ENCODE results near the gene DUOX1. TPM values are rescaled to one million over a fixed set of nuclear protein-coding genes. Genes with fewer than 3 reads are reported as not detected.

The DUOX1 gene
- total RNA-seq, 1 experiment from 2014 or later, result 19.6 TPM

- POLR2A ChIA-PET, result no interaction called here
- RAD21 ChIA-PET (ENCODE audit: low non-redundant PET in 1 of 2, low total read pairs in 2 of 2, uncharacterized antibody in 2 of 2, unreplicated experiment in 2 of 2), result interaction anchor here in 1 of 2 experiments (1.0 kb wide), 1 partner anchor 154 kb away, joined by 3 read pairs; no protein-coding TSS in a partner anchor
- intact Hi-C loops (cut with micrococcal nuclease), result loop anchor here (10.0 kb wide), 1 partner anchor 158 kb away; no protein-coding TSS in a partner anchor
Measured at GRCh38 chr15:45122719-45123118, 7.1 kb upstream of the DUOX1 start.

GRCh38 chr15:45123397-45123796, 6.4 kb upstream of the DUOX1 start:
- ChIA-PET CTCF (interaction anchor here (3.0 kb wide), 1 partner anchor 334 kb away, joined by 7 read pairs; no protein-coding TSS in a partner anchor), POLR2A (no interaction called here), RAD21 (ENCODE audit: low non-redundant PET in 1 of 2, low total read pairs in 2 of 2, uncharacterized antibody in 2 of 2, unreplicated experiment in 2 of 2) (no interaction called here)
- Histone ChIP-seq H4K20me1 (ENCODE audit: insufficient read depth) (no peaks in the 10 kb centered on the region), H3K27ac (ENCODE audit: low read depth, low read length) (no peak overlapping the region), H3K27me3 (ENCODE audit: insufficient read depth, low read length) (no peaks in the 10 kb centered on the region), H3K4me2 (ENCODE audit: low read length) (no peak overlapping the region), H2AFZ (ENCODE audit: low read depth, low read length, poor library complexity, severe bottlenecking) (no peak overlapping the region), H3K36me3 (ENCODE audit: control insufficient read depth in 1 of 2, insufficient read depth in 2 of 2, low read length in 2 of 2) (no peaks in the 10 kb centered on the region), H3K4me1 (ENCODE audit: control insufficient read depth in 1 of 2, insufficient read depth in 2 of 2, low read length in 2 of 2) (peaks cover 2 to 12% of the 10 kb centered on the region in 2 experiments; a peak in 3 of 4 replicates), H3K9ac (ENCODE audit: low read length) (no peak overlapping the region), H3K4me3 (replicated peaks in 1 of 2; ENCODE audit: low read depth in 1 of 2, low read length in 2 of 2) (no peak overlapping the region), H3K79me2 (ENCODE audit: insufficient read depth, low read length) (no peaks in the 10 kb centered on the region), H3K9me3 (ENCODE audit: control insufficient read depth in 1 of 2, insufficient read depth in 1 of 2, low read depth in 1 of 2, low read length in 2 of 2) (no peaks in the 10 kb centered on the region), H3K9me2 (ENCODE audit: insufficient read depth) (no peaks in the 10 kb centered on the region)
- no TSS peak for BruUV-seq (replicated peaks)
- ATAC-seq (no peak), DNase-seq (ENCODE audit: low read depth, low spot score) (no peak)
- intact Hi-C loops (cut with micrococcal nuclease), result loop anchor here (10.0 kb wide), 1 partner anchor 159 kb away; no protein-coding TSS in a partner anchor
- no peak for TF ChIP-seq YY1 (IDR thresholded peaks at IDR 0.05; ENCODE audit: extremely low read depth, insufficient replicate concordance, low read depth, low read length)
- no peak for TF ChIP-seq ATF3 (IDR thresholded peaks at IDR 0.05)
- no peak for TF ChIP-seq CTCF (IDR thresholded peaks at IDR 0.05 in 2 of 3, conservative IDR thresholded peaks at IDR 0.05 in 1 of 3; ENCODE audit: borderline replicate concordance in 1 of 3, insufficient read depth in 1 of 3, low read depth in 2 of 3, low read length in 2 of 3)
- no peak for TF ChIP-seq CEBPB (IDR thresholded peaks at IDR 0.05; ENCODE audit: low read depth)
- no peak for TF ChIP-seq MAX (IDR thresholded peaks at IDR 0.05)
- no peak for TF ChIP-seq EZH2 (IDR thresholded peaks at IDR 0.05)
- no peak for TF ChIP-seq FOSL1 (IDR thresholded peaks at IDR 0.05; ENCODE audit: low read depth)
- TF ChIP-seq ZFX (IDR thresholded peaks at IDR 0.05), result no peak
- TF ChIP-seq EGR1 (IDR thresholded peaks at IDR 0.05; ENCODE audit: low read depth), result no peak
- no peak for TF ChIP-seq SIN3A (IDR thresholded peaks at IDR 0.05; ENCODE audit: low read depth)
- TF ChIP-seq ELF1 (IDR thresholded peaks at IDR 0.05; ENCODE audit: borderline replicate concordance, low read depth), result no peak
- no peak for TF ChIP-seq TCF7L2 (IDR thresholded peaks at IDR 0.05; ENCODE audit: borderline replicate concordance, extremely low read depth, insufficient read depth, insufficient read length)
- TF ChIP-seq ZNF274 (IDR thresholded peaks at IDR 0.05; ENCODE audit: low read depth, low read length), result no peak
- no peak for TF ChIP-seq JUND (IDR thresholded peaks at IDR 0.05)
- TF ChIP-seq POLR2A (IDR thresholded peaks at IDR 0.05; ENCODE audit: borderline replicate concordance, extremely low read depth, insufficient read depth, insufficient read length), result no peak
- TF ChIP-seq ZBTB33 (IDR thresholded peaks at IDR 0.05; ENCODE audit: extremely low read depth, insufficient replicate concordance, low read length), result no peak

More at GRCh38 chr15:45122719-45123118, 7.1 kb upstream of the DUOX1 start:
- no peak for TF ChIP-seq YY1 (IDR thresholded peaks at IDR 0.05; ENCODE audit: extremely low read depth, insufficient replicate concordance, low read depth, low read length)
- TF ChIP-seq RAD21 (IDR thresholded peaks at IDR 0.05; ENCODE audit: low read depth), result no peak
- Histone ChIP-seq H4K20me1 (ENCODE audit: insufficient read depth) (no peaks in the 10 kb centered on the region), H3K27me3 (ENCODE audit: insufficient read depth, low read length) (no peaks in the 10 kb centered on the region), H3K4me2 (ENCODE audit: low read length) (no peak overlapping the region), H3K9me2 (ENCODE audit: insufficient read depth) (no peaks in the 10 kb centered on the region), H3K27ac (ENCODE audit: low read depth, low read length) (no peak overlapping the region), H3K79me2 (ENCODE audit: insufficient read depth, low read length) (no peaks in the 10 kb centered on the region), H3K9ac (ENCODE audit: low read length) (no peak overlapping the region), H3K4me1 (ENCODE audit: control insufficient read depth in 1 of 2, insufficient read depth in 2 of 2, low read length in 2 of 2) (peaks cover 2 to 15% of the 10 kb centered on the region in 2 experiments; a peak in 3 of 4 replicates), H3K9me3 (ENCODE audit: control insufficient read depth in 1 of 2, insufficient read depth in 1 of 2, low read depth in 1 of 2, low read length in 2 of 2) (no peaks in the 10 kb centered on the region), H2AFZ (ENCODE audit: low read depth, low read length, poor library complexity, severe bottlenecking) (no peak overlapping the region), H3K4me3 (replicated peaks in 1 of 2; ENCODE audit: low read depth in 1 of 2, low read length in 2 of 2) (no peak overlapping the region), H3K36me3 (ENCODE audit: control insufficient read depth in 1 of 2, insufficient read depth in 2 of 2, low read length in 2 of 2) (no peaks in the 10 kb centered on the region)
- DNase-seq (ENCODE audit: low read depth, low spot score) (no peak), ATAC-seq (no peak)
- CTCF ChIA-PET, result interaction anchor here (3.0 kb wide), 1 partner anchor 335 kb away, joined by 7 read pairs; no protein-coding TSS in a partner anchor
- BruUV-seq (replicated peaks), result no TSS peak

Measured in HCT116 (cell line).